Adrenal gland (tissue), 5 donors: ENCODE results near the gene MLC1.

Source experiments
- CTCF ChIP-seq, 6 experiments: fragments of 450-650 bp in 4 of 6; fragments of 200-600 bp in 2 of 6; sonication (generic) in 1 of 6; IDR thresholded peaks; 1 replicate in 5 of 6; 2 replicates in 1 of 6; pipeline versions ENCODE4 v1.5.1 to v1.8.0; 2016 to 2021; ENCODE audit warnings: antibody characterized with exemption in 6 of 6, mild to moderate bottlenecking in 2 of 6, moderate library complexity in 1 of 6
- POLR2A ChIP-seq, 2 donors: fragments of 450-650 bp; IDR thresholded peaks; one replicate each; pipeline ENCODE4 v1.6.1; 2017; ENCODE audit warnings: antibody characterized with exemption in 2 of 2, mild to moderate bottlenecking in 2 of 2, moderate library complexity in 1 of 2
- donor health status: DM: no; HTN: no; CAD: no.

GRCh38 chr22:50057278-50058060 lies 27.8 kb downstream of the MLC1 start:
- TF ChIP-seq POLR2A (IDR thresholded peaks at IDR 0.05) (no peak), CTCF (IDR thresholded peaks at IDR 0.05) (no peak)
